ENCODE data around the gene TBX1. TPM values are rescaled to one million over a fixed set of nuclear protein-coding genes. Genes with fewer than 3 reads are reported as not detected.

The TBX1 gene
- total RNA-seq, 4 donors from 2014 or later: 1.4 to 2.5 (median 1.8) TPM

GRCh38 chr22:19720150-19720827, 40.3 kb upstream of the TBX1 start:
- Histone ChIP-seq H3K36me3 (peaks cover 0 to 29% (median 26%) of the 10 kb centered on the region in 4 donors), H3K4me1 (peaks cover 48 to 63% (median 51%) of the 10 kb centered on the region in 4 donors), H3K27me3 (peaks cover 0 to 89% (median 5%) of the 10 kb centered on the region in 4 donors), H3K9me3 (no peaks in the 10 kb centered on the region), H3K27ac (replicated peaks in 1 of 4) (no peak overlapping the region), H3K4me3 (no peak overlapping the region)
- TF ChIP-seq POLR2AphosphoS5 (IDR thresholded peaks at IDR 0.05): no peak
- TF ChIP-seq EP300 (IDR thresholded peaks at IDR 0.05): no peak
- no peak for TF ChIP-seq POLR2A (IDR thresholded peaks at IDR 0.05; ENCODE audit: low read depth)
- no peak for TF ChIP-seq CTCF (IDR thresholded peaks at IDR 0.05)
- WGBS: 88% methylated on average over 20 of the region's 26 CpGs
- no peak for DNase-seq (ENCODE audit: extremely low spot score)
- intact Hi-C loops (cut with DNase I): no loop called here

GRCh38 chr22:19720999-19721329, 39.6 kb upstream of the TBX1 start:
- intact Hi-C loops (cut with DNase I): no loop called here
- no peaks in the 10 kb centered on the region for H3K9me3 ChIP-seq
- H3K27me3 ChIP-seq: peaks cover 0 to 85% (median 5%) of the 10 kb centered on the region in 4 donors
- H3K27ac ChIP-seq (replicated peaks in 1 of 4): no peak overlapping the region
- H3K4me1 ChIP-seq: peaks cover 41 to 56% (median 46%) of the 10 kb centered on the region in 4 donors
- DNase-seq (ENCODE audit: extremely low spot score): no peak
- TF ChIP-seq POLR2A (IDR thresholded peaks at IDR 0.05; ENCODE audit: low read depth): no peak
- TF ChIP-seq POLR2AphosphoS5 (IDR thresholded peaks at IDR 0.05): no peak
- no peak for TF ChIP-seq CTCF (IDR thresholded peaks at IDR 0.05)
- H3K36me3 ChIP-seq: peaks cover 0 to 29% (median 26%) of the 10 kb centered on the region in 4 donors
- no peak overlapping the region for H3K4me3 ChIP-seq
- 83% methylated on average over 1 of the region's 2 CpGs for WGBS

DNA sequence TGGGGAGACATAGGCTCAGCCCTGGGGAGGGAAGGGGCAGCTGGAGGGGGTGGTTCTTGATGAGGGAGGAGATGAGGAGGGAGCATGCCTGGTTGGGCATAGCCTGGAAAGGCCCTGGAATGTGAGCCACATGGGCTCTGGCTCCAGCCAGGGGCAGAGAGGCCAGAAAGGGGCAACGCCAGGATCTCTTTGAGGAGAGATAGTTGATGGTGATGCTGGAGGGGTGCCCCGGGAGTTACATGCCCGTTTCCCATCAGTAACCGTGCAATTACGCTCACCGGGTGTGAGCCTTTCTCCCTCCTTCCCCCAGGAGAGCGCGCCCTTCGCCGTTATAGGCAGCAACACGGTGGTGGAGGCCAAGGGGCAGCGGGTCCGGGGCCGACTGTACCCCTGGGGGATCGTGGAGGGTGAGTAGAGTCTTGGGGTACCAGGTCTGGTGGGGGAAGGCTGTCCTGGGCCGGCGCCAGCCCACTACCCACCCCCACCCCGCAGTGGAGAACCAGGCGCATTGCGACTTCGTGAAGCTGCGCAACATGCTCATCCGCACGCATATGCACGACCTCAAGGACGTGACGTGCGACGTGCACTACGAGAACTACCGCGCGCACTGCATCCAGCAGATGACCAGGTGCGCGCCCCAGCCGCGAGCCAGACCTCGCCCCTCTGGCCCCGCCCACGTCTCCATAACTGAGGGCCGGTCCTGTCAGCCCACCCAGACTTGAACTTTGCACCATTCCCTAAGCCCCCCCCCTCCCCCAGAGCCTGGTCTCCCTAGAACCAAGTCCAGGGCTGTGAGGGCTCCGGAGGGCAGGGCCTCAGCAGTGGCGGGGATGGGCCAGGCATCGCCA, 39.0 kb upstream of the TBX1 start:
- intact Hi-C loops (cut with DNase I): no loop called here
- no peak for DNase-seq (ENCODE audit: extremely low spot score)
- 88% methylated on average over 27 of the region's 44 CpGs for WGBS
- peaks cover 0 to 83% (median 5%) of the 10 kb centered on the region in 4 donors for H3K27me3 ChIP-seq
- no peaks in the 10 kb centered on the region for H3K9me3 ChIP-seq
- H3K4me3 ChIP-seq: no peak overlapping the region
- peaks cover 41 to 51% (median 46%) of the 10 kb centered on the region in 4 donors for H3K4me1 ChIP-seq
- H3K36me3 ChIP-seq: peaks cover 0 to 29% (median 26%) of the 10 kb centered on the region in 4 donors
- TF ChIP-seq CTCF (IDR thresholded peaks at IDR 0.05): no peak
- TF ChIP-seq POLR2A (IDR thresholded peaks at IDR 0.05; ENCODE audit: low read depth): no peak
- no peak for TF ChIP-seq POLR2AphosphoS5 (IDR thresholded peaks at IDR 0.05)
- TF ChIP-seq EP300 (IDR thresholded peaks at IDR 0.05): no peak
- no peak overlapping the region for H3K27ac ChIP-seq (replicated peaks in 1 of 4)

DNA sequence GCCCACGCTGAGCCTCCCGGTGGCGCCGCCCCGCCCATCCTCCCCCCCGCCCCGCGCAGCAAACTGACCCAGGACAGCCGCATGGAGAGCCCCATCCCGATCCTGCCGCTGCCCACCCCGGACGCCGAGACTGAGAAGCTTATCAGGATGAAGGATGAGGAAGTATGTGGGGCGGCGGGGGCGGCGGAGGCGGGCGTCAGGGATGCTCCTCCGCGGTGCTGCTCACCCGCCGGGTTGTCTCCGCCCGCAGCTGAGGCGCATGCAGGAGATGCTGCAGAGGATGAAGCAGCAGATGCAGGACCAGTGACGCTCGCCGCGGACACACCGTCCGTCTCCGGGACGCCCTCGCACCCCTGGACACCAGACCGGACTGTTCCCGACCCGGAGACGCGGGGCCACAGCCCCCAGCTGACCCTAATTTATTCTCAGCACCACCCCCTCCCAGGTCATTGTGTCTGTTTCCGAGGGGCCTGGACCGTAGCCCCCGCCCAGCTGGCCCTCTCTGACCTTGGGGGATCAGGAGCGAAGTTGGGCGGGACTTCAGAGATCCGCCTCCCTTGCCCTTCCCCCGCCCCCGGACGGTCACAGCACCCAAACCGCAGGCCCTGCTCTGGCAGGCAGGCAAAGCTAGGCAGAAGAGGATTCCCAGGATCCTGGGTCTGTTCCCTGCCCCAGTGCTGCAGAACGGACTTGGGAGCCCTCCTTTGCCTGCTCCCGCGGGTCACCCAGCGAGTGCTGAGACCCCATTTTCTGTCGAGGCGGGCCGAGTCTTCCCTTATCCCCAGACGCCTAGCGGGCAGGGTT, 38.2 kb upstream of the TBX1 start:
- H3K4me1 ChIP-seq: peaks cover 36 to 46% (median 40%) of the 10 kb centered on the region in 4 donors
- no peaks in the 10 kb centered on the region for H3K9me3 ChIP-seq
- no peak overlapping the region for H3K4me3 ChIP-seq
- no peak for DNase-seq (ENCODE audit: extremely low spot score)
- H3K36me3 ChIP-seq: peaks cover 0 to 29% (median 26%) of the 10 kb centered on the region in 4 donors
- intact Hi-C loops (cut with DNase I): no loop called here
- TF ChIP-seq POLR2AphosphoS5 (IDR thresholded peaks at IDR 0.05) (no peak), POLR2A (IDR thresholded peaks at IDR 0.05; ENCODE audit: low read depth) (no peak), CTCF (IDR thresholded peaks at IDR 0.05) (no peak), EP300 (IDR thresholded peaks at IDR 0.05) (no peak)
- 82% methylated on average over 21 of the region's 60 CpGs for WGBS
- peaks cover 0 to 76% (median 5%) of the 10 kb centered on the region in 4 donors for H3K27me3 ChIP-seq
- H3K27ac ChIP-seq (replicated peaks in 1 of 4): no peak overlapping the region
